CD4-positive, alpha-beta T cell treated with Interleukin-10 for 1 hour (primary cell): Measurements from ENCODE around the gene CACNG3.
"Not testable (repeated sequence)": the region's sequence is repeated elsewhere in the genome, so short reads cannot be mapped to it uniquely, and the experiment has no call there.

ENCODE experiments used
- DNase-seq: peaks from one replicate; pipeline ENCODE4 v3.0.0-alpha.2; 2020

CACNG3 gene

GRCh38 chr16:24337013-24337412, 80.9 kb downstream of the CACNG3 start:
- DNase-seq = no peak

GRCh38 chr16:24343829-24344228, 87.7 kb downstream of the CACNG3 start:
- DNase-seq = not testable (repeated sequence)

- DNase-seq = no peak
Observed at GRCh38 chr16:24344784-24345183, 88.6 kb downstream of the CACNG3 start.

- DNase-seq = no peak
Observed at GRCh38 chr16:24345704-24346103, 89.6 kb downstream of the CACNG3 start.

- DNase-seq = no peak
Observed at GRCh38 chr16:24346734-24347133, 90.6 kb downstream of the CACNG3 start.

GRCh38 chr16:24347556-24347955, 91.4 kb downstream of the CACNG3 start:
- no peak for DNase-seq

- no peak for DNase-seq
Observed at GRCh38 chr16:24348545-24349290, 92.6 kb downstream of the CACNG3 start.

GRCh38 chr16:24349320-24349719, 93.2 kb downstream of the CACNG3 start:
- no peak for DNase-seq

GRCh38 chr16:24352746-24353145, 96.6 kb downstream of the CACNG3 start:
- no peak for DNase-seq

GRCh38 chr16:24353622-24354021, 97.5 kb downstream of the CACNG3 start:
- DNase-seq = no peak

GRCh38 chr16:24357511-24357910, 101.4 kb downstream of the CACNG3 start:
- no peak for DNase-seq

- DNase-seq = no peak
Observed at GRCh38 chr16:24358117-24358516, 102.0 kb downstream of the CACNG3 start.

GRCh38 chr16:24359490-24359889, 103.4 kb downstream of the CACNG3 start:
- DNase-seq = no peak

GRCh38 chr16:24360936-24361335, 104.8 kb downstream of the CACNG3 start:
- no peak for DNase-seq

GRCh38 chr16:24364596-24364995, 108.5 kb downstream of the CACNG3 start:
- DNase-seq = no peak

- no peak for DNase-seq
Observed at GRCh38 chr16:24367186-24367710, 111.1 kb downstream of the CACNG3 start.

GRCh38 chr16:24372824-24373223, 116.7 kb downstream of the CACNG3 start:
- DNase-seq = no peak

- no peak for DNase-seq
Observed at GRCh38 chr16:24378999-24379398, 122.9 kb downstream of the CACNG3 start.

- no peak for DNase-seq
Observed at GRCh38 chr16:24381470-24382118, 125.5 kb downstream of the CACNG3 start.

- no peak for DNase-seq
Observed at GRCh38 chr16:24382762-24383407, 126.8 kb downstream of the CACNG3 start.

- no peak for DNase-seq
Observed at GRCh38 chr16:24394341-24394740, 138.2 kb downstream of the CACNG3 start.

GRCh38 chr16:24396350-24397271, 140.5 kb downstream of the CACNG3 start:
- no peak for DNase-seq

- no peak for DNase-seq
Observed at GRCh38 chr16:24409045-24409444, 152.9 kb downstream of the CACNG3 start.
